Activated B cell treated with CpG ODN at 0.5 μM for 24 hours (primary cell): ENCODE measurements around the gene TIAM2. TPM values are rescaled to one million over a fixed set of nuclear protein-coding genes. Genes with fewer than 3 reads are reported as not detected.

Source experiments
- ATAC-seq: fragments of 200-7000 bp; cut with Tn5 transposase; one replicate; pipeline ENCODE4 v1.10.0; 2021; ENCODE audit warnings: low read depth, mild to moderate bottlenecking, moderate library complexity
- CTCF ChIA-PET: fragments of 350-600 bp; sonication (Branson Sonifier 250); formaldehyde crosslinking; loops from one replicate; lab custom pipeline; 2021; ENCODE audit warnings: antibody characterized with exemption; lab: Charles Lee
- POLR2A ChIA-PET: fragments of 350-600 bp; sonication (Branson Sonifier 250); formaldehyde crosslinking; loops from one replicate; lab custom pipeline; 2021; ENCODE audit warnings: antibody characterized with exemption; lab: Charles Lee
- DNase-seq: peaks from one replicate; pipeline ENCODE4 v3.0.0; 2022
- H3K27ac Mint-ChIP-seq: one replicate; pipeline ENCODE4 v1.8.0; 2020; ENCODE audit warnings: mixed read lengths
- H3K27me3 Mint-ChIP-seq: one replicate; pipeline ENCODE4 v1.8.0; 2021; ENCODE audit warnings: mixed read lengths
- H3K36me3 Mint-ChIP-seq: one replicate; pipeline ENCODE4 v1.8.0; 2021; ENCODE audit warnings: low read depth, mixed read lengths
- H3K4me1 Mint-ChIP-seq: one replicate; pipeline ENCODE4 v1.8.0; 2021; ENCODE audit warnings: mixed read lengths
- H3K4me3 Mint-ChIP-seq: one replicate; pipeline ENCODE4 v1.8.0; 2020; ENCODE audit warnings: mild to moderate bottlenecking, mixed read lengths
- H3K9me3 Mint-ChIP-seq: one replicate; pipeline ENCODE4 v1.8.0; 2020; ENCODE audit warnings: mixed read lengths
- intact Hi-C: fragments of 100-400 bp; cut with micrococcal nuclease; formaldehyde crosslinking; loops from one replicate; pipeline ENCODE4 v1.15.1; 2024
- total RNA-seq: library from RNA; stranded (reverse); gene quantifications from 2 replicates; pipeline ENCODE4 v1.2.3, GENCODE V29; 2022
- TF ChIP-seq, protein P1 (sequence below): fragments of 200-600 bp; IDR thresholded peaks from one replicate; pipeline ENCODE4 v1.8.0; 2022; ENCODE audit warnings: antibody characterized with exemption, mild to moderate bottlenecking

The TIAM2 gene
- total RNA-seq, 1 donor from 2014 or later: 13.0 TPM

DNA sequence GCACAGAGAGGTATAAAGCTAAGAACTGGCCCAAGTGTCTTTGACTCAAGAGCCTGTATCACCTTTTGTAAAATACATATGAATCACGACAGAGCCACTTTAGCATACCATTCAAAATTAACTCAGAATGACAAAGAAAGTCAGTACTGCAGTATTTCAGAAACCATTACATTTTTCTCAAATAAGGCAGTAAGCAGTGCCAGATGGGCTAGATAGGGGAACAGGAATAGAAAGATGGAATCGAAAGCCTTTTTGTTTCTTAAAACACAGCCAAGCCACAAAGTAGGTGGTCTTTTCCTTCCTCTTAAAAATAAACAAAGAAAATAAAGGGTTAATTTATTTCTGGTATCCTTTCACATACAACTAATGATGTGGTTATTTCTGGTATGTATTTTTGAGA is 279.0 kb downstream of the TIAM2 start:
- H3K27ac Mint-ChIP-seq: no peak overlapping the region
- H3K4me1 Mint-ChIP-seq: no peaks in the 10 kb centered on the region
- ChIA-PET POLR2A (no interaction called here), CTCF (no interaction called here)
- no peaks in the 10 kb centered on the region for H3K9me3 Mint-ChIP-seq
- ATAC-seq: no peak
- H3K27me3 Mint-ChIP-seq: no peaks in the 10 kb centered on the region
- DNase-seq: no peak
- no peak overlapping the region for H3K4me3 Mint-ChIP-seq
- intact Hi-C loops: no loop called here
- TF ChIP-seq, protein P1, sequence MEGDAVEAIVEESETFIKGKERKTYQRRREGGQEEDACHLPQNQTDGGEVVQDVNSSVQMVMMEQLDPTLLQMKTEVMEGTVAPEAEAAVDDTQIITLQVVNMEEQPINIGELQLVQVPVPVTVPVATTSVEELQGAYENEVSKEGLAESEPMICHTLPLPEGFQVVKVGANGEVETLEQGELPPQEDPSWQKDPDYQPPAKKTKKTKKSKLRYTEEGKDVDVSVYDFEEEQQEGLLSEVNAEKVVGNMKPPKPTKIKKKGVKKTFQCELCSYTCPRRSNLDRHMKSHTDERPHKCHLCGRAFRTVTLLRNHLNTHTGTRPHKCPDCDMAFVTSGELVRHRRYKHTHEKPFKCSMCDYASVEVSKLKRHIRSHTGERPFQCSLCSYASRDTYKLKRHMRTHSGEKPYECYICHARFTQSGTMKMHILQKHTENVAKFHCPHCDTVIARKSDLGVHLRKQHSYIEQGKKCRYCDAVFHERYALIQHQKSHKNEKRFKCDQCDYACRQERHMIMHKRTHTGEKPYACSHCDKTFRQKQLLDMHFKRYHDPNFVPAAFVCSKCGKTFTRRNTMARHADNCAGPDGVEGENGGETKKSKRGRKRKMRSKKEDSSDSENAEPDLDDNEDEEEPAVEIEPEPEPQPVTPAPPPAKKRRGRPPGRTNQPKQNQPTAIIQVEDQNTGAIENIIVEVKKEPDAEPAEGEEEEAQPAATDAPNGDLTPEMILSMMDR: no peak
- H3K36me3 Mint-ChIP-seq: peaks cover 51% of the 10 kb centered on the region

DNA sequence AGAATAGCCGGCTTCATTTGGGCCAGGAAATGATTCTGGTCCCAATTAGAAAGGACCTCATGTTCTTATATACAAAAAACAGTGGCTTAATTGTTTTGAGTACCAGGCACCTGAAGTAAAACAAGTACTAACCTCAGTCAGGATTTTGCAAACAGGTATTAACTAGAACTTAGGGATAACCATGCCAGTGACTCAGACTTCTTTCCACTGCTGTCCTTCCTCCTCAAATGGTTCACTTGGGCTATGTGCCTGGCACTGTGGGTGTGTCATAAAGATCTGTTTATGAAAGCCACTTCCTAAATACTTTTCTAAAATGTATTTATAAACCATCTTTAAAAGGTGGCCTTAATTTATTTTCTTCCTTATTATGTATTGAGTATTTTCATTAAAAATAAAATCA is 279.4 kb downstream of the TIAM2 start:
- Mint-ChIP-seq H3K36me3 (peaks cover 55% of the 10 kb centered on the region), H3K27me3 (no peaks in the 10 kb centered on the region), H3K4me1 (no peaks in the 10 kb centered on the region), H3K9me3 (no peaks in the 10 kb centered on the region), H3K27ac (no peak overlapping the region), H3K4me3 (no peak overlapping the region)
- no peak for ATAC-seq
- TF ChIP-seq, protein P1: no peak
- no peak for DNase-seq
- ChIA-PET CTCF (no interaction called here), POLR2A (no interaction called here)
- intact Hi-C loops: no loop called here

DNA sequence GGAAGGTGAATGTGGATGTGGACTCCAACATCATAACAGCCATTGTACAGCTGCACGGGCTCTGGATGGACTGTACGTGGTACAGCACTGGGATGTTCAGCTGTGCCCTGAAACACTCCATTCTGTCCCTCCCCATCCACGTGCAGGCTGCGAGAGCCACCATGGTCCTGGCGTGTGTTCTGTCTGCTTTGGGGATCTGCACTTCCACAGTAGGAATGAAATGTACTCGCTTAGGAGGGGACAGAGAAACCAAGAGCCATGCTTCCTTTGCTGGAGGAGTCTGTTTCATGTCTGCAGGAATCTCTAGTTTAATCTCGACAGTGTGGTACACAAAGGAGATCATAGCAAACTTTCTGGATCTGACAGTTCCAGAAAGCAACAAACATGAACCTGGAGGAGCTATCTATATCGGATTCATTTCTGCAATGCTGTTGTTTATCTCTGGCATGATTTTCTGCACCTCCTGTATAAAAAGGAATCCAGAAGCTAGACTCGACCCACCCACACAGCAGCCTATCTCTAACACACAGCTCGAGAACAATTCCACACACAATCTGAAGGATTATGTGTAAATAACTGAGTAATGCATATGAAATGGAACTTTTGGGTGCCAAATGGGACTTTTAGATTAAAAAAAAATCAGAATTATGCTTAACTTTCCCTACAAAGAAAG is 280.8 kb downstream of the TIAM2 start:
- Mint-ChIP-seq H3K9me3 (no peaks in the 10 kb centered on the region), H3K36me3 (peaks cover 59% of the 10 kb centered on the region), H3K4me1 (no peaks in the 10 kb centered on the region), H3K4me3 (no peak overlapping the region), H3K27ac (no peak overlapping the region), H3K27me3 (no peaks in the 10 kb centered on the region)
- ATAC-seq (no peak), DNase-seq (no peak)
- TF ChIP-seq, protein P1: no peak
- ChIA-PET POLR2A (no interaction called here), CTCF (no interaction called here)
- intact Hi-C loops: no loop called here

DNA sequence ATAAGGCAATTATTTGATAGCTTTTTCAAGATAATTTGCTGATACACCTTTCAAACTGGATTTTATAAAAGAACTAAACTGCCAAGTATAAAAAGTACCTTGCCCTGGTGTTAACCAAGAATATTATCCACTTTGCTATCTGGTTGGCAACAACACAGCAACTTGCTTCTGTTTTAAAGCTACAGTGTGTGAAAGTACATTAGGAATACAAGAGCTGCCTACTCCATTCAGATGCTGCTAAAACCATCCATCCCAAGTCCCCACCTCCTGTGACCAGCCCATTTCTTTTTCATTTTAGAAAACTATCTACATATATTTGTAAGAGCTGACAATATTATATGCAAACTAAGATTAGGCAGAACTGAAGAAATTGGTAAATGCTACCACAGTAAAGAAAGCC is 281.5 kb downstream of the TIAM2 start:
- ChIA-PET POLR2A (no interaction called here), CTCF (no interaction called here)
- no peak for DNase-seq
- Mint-ChIP-seq H3K9me3 (no peaks in the 10 kb centered on the region), H3K27me3 (no peaks in the 10 kb centered on the region), H3K4me3 (no peak overlapping the region), H3K4me1 (no peaks in the 10 kb centered on the region), H3K36me3 (peaks cover 59% of the 10 kb centered on the region), H3K27ac (no peak overlapping the region)
- TF ChIP-seq, protein P1: no peak
- intact Hi-C loops: no loop called here
- ATAC-seq: no peak

DNA sequence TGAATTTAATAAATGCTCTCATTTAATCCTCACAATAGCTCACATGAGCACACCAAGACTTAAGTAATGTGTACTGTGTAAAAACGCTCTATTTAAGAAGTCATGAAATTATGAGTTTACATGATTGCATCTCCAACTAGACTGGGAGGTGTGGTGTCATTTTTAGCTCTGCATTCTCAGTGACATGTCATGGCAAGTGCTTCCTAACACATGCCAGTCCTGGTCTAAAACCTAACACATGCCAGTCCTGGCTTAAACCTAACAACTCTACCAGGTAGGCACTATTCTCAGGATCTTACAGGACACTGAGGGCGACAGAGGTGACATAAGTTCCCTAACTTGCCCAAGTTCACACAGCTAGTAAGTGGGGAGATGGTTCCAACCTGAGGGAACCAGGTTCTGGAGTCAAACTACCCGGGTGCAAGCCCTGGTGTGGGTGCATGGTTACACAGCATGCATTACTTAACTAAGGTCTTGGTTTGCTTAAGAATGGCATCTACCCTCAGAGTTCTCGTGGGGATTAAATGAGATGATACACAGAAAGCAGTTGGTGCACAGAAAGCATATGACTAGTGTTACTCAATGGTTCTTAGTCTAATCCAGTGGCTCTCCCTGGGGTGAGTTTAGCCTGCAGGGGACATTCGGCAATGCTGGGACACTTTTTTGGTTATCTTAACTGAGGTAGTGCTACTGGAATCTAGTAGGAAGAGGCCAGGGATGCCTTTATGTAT is 283.4 kb downstream of the TIAM2 start:
- ATAC-seq: no peak
- Mint-ChIP-seq H3K9me3 (no peaks in the 10 kb centered on the region), H3K4me1 (no peaks in the 10 kb centered on the region), H3K27ac (no peak overlapping the region), H3K27me3 (no peaks in the 10 kb centered on the region), H3K4me3 (no peak overlapping the region), H3K36me3 (peaks cover 63% of the 10 kb centered on the region)
- POLR2A ChIA-PET: no interaction called here
- intact Hi-C loops: no loop called here
- TF ChIP-seq, protein P1: no peak
- DNase-seq: no peak
- CTCF ChIA-PET: no interaction called here
